ENCODE measurements around the gene SOD2.
A peak's percentile ranks its signal among the peaks of the same experiment; 100 is the strongest.
"Not testable (repeated sequence)": the region's sequence is repeated elsewhere in the genome, so short reads cannot be mapped to it uniquely, and the experiment has no call there.

The SOD2 gene

DNA sequence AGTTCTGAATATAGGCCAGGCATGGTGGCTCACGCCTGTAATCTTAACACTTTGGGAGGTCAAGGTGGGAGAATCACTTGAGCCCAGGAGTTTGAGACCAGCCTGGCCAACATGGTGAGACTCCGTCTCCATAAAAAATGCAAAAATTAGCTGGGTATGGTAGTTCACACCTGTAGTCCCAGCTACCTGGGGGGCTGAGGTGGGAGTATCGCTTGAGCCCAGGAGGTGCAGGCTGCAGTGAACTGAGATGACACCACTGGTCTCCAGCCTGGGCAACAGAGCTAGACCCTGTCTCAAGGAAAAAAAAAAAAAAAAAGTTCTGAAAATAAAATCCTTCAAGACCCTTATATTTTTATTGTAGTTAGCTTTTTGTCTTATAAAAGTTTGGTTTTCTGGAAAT is 22.6 kb upstream of the SOD2 start:
- DNase-seq: no peak

DNA sequence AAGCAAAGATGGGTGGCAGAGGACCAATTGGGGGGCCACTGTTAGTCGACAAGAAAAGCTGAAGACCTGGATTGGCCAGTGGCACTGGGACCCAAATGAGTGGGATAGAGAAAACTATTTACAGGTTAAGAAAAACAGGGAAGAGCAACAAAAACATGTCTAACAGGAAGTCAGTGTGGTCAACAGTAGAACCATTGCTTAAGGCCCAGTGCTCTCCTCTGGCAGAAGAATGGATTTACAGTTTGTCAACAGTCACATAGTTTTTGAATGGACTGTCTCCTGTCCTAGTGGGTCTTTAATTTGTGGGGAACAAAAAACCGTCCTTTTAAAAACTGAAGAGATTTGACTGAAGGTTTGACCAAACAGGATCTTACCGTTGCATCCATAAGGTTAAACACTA is 22.1 kb upstream of the SOD2 start:
- no peak for DNase-seq

DNA sequence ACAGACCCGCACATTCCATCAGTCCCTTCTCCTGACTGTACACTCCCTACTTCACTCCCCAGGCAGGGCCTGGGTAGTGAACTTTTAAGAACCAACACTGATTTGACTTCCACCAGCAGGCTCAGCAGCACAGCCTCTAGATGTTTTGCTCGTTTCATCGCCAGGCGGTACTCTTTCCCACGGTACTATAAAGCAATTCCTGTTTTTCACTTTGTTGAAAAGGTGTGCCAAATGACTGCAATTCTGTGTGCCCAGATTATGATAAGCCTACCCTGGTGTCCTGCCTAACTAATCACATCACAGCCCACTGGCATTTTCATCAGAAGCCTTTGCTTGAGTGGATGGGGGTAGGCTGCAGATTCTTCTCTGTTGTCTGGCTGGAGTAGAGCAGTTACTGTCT is 21.4 kb upstream of the SOD2 start:
- no peak for DNase-seq

DNA sequence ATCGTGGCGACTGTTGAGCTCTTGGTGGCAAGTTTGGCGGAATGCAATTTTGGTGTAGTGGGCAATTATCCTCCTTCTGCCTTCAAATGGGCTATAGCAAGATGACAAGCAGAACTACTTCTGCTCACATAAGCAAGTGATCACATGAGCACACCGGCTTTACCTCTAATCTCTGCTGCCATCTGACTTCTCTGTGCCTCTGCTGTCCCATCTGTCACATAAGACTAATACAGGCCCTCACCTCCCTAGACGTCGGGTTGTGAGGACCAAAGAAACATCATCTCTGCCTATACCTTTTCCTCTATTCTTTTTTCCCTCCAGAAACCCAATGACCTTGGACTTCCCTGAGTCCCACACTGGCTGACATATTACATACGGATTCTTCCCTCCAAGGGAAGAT is 20.9 kb upstream of the SOD2 start:
- no peak for DNase-seq

DNA sequence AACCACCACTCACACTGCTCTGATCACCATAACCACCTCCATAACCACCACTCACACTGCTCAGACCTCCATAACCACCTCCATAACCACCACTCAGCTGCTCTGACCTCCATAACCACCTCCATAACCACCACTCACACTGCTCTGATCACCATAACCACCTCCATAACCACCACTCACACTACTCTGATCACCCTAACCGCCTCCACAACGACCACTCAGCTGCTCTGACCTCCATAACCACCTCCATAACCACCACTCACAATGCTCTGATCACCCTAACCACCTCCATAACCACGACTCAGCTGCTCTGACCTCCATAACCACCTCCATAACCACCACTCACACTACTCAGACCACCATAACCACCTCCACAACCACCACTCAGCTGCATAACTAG is 19.3 kb upstream of the SOD2 start:
- not testable (repeated sequence) for DNase-seq

DNA sequence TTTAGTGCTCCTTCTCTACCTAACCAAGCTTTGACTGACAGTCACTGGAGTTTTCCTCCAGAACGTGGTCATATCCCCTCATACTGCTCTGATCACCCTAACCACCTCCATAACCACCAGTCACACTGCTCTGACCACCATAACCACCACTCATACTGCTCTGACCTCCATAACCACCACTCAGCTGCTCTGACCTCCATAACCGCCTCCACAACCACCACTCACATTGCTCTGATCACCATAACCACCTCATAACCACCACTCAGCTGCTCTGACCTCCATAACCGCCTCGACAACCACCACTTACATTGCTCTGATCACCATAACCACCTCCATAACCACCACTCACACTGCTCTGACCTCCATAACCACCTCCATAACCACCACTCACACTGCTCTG is 17.6 kb upstream of the SOD2 start:
- DNase-seq: not testable (repeated sequence)

DNA sequence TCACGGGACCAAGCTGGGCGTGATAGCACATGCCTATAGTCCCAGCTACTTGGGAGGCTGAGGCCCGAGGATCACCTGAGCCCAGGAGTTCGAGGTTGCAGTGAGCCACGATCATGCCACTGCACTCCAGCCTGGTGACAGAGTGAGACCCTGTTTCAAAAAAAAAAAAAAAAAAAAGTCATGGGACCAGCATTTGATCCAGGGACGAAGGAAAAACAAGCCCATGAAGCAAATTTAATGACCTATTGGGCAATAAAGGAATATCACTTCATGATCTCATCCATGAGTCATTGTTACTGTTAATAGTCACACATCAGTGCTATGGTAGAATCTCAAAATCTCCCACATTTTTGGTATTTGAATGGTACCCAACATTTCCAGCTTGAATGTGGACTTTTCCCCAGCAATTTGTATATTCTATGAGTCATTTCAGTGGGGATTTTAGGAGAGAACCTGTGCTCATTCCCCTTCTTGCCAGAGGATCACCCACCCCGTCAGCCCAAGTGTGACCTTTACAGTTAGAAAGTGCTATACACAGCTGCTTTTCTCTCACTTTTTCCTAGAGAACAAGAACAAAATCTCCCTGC is 8.5 kb upstream of the SOD2 start:
- no peak for DNase-seq

DNA sequence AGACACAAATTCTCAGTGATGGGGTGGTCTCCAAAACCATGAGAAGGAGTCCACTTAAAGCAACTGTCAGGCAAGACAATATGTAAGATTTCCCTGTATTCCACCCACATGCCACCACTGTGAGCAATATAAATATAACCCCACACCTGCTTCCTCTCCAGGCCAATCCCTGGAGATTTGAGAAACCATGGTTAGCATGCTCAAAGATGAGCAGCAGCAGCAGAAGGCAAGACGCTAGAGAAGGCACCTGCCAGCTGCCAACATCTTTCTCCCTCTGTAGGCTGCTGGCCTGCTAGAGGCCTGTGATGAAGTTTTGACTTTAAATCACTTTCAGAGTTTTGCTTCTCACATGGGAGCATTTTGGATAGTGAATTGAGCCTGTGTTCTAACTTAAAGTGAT is 7.9 kb upstream of the SOD2 start:
- DNase-seq: no peak

DNA sequence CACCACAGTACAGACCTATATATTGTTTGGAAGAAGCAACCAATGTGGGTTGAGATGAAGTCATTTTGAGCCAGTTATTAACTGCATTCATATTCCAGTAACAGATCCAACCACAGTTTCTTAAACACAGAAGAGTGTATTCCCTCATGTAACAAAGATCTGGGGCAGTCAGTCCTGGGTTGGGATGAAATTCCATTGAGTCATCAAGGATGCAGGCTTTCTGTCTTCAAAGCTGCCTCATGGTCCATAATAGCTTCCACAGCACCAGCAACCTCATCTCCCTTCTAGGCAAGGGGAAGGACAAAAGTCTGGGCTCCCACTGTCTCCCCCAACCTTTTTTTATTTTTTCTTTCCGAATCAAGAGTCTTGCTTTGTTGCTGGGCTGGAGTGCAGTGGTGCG is 2.9 kb upstream of the SOD2 start:
- DNase-seq: no peak

DNA sequence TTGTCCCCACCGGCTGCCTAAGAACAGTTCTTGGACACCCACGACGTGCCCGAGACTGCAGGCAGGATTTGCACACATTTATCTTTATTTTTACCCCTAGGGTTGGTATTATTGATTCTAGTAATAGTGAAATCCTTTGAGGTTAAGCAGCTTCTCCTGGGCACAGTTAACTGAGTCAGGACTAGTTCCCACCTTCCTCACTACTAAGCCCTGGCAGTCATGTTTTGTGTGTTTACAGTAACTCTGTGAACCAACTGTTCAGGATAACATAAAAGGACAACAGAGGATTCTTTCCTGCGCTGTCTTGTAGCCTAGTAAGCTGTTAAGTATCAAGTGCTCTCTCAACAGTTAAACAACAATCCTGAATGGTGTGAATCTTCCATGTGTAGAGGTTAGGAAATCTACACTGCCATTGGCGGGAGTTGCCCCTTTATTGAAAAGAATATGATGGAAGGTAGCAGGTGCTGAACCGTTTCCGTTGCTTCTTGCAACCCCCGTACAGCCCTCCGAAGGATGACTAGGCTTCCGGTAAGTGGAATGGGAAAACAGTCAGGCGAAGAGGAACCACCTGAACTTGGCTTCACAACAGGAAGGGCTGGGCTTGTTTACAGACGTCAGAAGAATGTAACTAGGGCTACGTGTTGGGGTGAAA is 979 bp upstream of the SOD2 start:
- no peak for DNase-seq

DNA sequence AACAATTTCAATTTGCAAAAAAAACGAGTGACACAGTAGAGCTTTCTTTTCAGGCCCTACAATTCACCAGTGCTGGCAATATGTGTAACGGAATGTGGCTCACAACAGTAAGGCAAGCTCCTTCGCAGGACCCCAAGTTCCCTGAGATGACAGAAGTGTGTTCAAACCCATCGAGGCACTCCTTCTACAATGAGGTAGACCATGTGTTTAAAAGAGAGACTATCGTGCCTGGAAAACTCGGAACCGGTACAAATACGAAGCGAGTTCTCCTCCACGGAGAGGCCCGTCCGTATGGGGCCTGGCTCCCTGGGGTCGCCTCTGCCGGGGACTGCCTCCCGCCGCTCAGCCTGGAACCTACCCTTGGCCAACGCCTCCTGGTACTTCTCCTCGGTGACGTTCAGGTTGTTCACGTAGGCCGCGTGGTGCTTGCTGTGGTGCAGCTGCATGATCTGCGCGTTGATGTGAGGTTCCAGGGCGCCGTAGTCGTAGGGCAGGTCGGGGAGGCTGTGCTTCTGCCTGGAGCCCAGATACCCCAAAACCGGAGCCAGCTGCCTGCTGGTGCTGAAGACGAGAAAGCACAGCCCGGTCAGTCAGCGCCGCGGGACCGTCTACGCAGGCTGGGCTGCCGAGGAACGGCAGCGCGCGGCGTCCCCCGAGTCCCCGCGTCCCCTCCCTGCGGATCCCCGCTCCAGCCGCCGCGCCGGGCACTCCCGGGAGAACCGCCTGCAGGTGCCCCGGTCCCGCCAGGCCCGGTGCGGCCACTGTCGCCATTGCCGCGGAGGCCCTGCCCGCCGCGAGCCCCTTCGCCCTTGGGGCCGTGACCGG is 526 bp downstream of the SOD2 start:
- DNase-seq: peak; percentile 64

DNA sequence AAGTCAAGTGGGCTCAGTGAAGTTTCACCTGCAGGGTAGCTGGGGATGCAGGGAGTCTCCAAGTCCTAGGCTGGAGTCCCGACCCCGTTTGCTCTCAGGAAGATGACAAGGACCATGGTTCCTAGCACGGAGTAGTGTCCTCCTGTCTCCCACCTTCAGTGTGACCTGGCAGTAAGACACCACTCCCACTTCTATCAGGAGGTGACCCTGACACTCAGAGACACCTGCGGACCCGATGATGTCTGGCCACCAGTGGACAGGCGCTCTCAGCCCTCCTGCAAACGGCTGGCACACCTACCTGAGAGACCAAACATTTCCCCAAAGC is 1.1 kb downstream of the SOD2 start:
- no peak for DNase-seq

DNA sequence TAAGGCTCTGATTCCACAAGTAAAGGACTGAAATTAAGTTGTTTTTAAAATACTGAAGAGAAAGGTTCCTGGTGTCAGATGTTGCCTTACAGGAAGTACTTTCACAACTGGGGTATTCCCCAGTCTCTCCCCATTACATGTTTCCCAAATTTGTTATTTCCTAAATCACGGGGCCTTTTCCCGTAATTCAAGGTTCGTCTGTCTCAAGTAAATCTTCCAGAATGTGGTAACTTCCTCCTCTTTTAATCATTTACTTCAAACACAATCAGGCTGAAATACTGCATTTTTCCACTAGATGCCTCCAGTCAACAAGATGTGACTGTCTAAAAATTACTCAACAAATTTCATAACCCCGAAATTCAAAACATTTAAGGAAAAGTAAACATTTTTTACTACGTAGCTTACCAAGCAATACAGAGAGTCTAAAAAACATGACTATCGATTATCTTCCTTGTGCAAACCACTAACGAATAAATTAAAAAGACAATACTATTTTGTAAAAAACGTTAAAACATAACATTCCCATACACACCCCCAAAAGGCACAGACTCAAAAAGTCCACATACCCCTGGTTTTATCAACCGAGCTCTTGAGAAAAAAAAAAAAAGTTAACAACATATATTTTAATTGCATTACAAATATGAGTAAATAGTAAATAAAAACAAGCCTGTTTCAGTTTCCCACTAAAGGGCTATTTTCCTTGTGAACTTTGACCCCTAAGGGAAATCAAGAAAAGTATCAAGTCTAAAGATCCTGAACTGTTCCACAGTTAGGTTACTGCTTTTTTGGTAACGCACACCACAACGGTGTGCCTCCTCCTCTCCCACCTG is 1.7 kb downstream of the SOD2 start:
- DNase-seq: no peak

DNA sequence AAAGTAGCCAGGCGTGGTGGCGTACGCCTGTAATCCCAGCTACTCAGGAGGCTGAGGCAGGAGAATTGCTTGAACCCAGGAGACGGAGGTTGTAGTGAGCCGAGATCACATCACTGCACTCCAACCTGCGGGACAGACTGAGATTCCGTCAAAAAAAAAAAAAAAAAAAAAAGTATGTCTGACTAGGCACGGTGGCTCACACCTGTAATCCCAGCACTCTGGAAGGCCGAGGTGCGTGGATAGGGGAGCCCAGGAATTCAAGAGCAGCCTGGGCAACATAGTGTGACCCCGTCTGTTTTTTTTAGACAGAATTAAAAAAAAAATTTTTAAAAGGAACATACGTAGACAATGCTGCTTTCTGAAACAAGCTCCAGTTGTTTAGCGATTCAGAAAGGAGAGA is 2.9 kb downstream of the SOD2 start:
- DNase-seq: not testable (repeated sequence)

DNA sequence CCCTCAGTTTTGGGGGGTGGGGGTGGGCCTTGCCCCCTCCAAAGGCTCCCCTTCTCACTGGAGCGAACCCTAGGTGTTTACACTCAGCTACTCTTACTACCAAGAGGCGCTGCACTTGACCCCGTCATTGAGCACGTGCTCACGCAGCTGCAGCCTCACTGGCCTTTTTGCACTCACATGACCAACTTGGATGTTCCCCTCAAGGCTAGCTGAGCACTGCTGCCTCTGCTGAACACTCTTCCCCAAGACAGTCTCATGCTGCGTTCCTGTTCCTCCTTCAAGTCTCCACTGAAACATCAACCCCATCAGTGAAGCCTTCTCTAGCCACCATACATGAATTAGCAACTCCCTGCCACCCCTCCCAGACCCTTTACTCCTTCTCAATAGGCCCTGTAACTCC is 4.0 kb downstream of the SOD2 start:
- DNase-seq: no peak

DNA sequence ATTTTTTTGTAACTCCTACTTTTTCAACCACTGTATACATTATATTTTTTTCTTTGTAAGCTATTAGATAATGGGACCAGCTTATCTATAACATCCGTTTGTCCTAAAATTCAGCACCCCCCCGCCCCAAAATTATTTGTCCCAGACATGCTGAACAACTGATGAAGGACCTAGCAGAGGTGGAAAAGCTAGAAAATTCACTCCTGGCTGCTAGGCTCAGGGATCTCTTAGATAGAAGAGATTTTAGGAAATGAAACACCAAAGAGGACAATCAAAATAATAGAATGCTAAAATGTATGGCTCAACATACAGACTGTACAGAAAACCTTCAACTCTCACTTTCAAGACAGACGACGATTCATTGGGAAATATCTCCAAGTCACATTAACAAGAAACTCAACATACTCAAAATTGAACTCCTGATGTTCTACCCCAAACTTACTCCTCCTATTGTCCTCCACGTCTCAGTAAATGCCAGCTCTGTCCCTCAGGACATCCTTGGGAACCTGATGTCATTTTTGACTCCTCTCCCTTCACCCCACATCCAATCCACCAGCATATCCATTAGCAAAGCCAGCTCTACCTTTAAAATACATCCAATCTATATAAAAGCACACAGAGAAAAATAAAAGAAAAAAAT is 4.7 kb downstream of the SOD2 start:
- DNase-seq: no peak

DNA sequence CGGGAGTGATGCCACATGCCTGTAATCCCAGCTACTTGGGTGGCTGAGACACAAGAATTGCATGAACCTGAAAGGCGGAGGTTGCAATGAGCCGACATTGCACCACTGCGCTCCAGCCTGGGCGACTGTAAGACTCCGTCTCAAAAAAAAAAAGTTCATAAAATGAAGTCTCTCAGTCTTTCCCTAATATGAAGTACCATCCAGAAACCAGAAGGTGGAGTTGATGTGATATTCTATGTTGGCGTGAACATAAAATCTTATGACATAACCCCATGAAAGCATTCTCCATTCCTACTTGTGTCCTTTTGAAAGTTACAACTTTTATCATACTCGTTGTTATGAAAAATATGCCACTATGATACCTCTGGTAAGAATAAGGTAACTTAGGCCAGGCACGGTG is 5.7 kb downstream of the SOD2 start:
- no peak for DNase-seq

DNA sequence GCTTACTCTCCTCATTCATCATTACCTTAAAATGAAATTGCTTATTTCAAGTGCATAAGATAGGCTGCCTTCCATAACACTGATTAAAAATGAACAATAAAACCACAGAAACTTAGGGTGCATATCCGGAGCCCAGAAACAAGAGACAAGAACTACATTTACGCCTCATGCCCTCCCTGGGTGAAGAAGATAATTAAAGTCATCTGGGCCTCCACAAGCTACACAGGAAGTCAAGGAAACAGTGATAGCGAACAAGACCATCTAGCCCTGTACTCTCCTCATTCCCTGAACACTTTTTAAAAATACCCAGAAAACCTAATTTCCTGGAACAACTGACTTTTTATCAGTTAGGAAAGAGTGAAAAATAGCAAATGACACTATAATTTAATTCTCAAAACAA is 6.3 kb downstream of the SOD2 start:
- no peak for DNase-seq

DNA sequence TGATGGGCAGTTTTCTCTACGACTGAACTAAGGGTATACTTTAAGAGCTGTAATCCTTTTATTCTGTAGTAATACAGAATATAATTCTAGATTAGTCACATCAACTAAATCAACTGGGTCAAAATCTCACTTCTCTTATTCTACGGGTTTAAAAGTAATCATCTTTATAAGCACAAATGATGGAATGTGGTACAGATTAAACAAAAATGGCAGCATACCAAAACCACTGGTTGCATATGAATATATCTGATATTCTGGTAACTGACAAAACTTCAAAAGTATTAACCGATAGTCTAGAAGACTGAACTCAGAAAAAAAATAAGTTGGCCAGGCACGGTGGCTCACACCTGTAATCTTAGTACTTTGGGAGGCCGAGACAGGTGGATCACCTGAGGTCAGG is 7.0 kb downstream of the SOD2 start:
- no peak for DNase-seq

DNA sequence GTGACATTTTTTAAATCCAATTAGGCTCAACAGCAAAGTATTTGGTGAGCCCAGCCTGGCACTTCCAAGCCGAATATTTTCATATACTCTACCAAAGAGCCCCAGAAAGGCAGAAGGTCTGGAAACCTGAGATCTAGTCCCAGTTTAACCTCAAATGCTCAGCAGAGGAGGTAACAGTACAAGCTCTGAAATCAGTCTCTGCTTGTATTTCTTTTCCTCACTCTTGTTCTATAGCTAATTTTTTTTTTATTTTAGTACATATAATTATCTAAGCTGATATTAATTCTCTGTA is 9.1 kb downstream of the SOD2 start:
- no peak for DNase-seq

DNA sequence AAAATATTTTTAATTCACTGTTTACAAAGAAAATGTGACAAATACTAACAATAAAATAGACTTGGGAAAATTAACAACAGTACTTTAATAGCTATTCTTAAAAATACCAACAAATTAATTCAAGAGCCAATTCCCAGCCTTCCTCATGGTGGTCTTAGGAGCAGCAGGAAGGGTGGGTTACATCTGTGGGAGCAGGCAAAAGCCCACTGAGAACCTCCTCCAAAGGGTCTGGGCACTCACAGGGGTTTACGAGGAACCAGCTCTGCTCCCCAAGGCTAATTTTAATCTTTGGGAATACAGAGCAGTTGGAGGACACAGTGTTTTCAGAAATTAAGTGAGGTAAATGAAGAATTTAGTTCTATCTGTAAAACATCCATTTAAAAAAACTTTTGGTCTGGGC is 10.2 kb downstream of the SOD2 start:
- DNase-seq: no peak

DNA sequence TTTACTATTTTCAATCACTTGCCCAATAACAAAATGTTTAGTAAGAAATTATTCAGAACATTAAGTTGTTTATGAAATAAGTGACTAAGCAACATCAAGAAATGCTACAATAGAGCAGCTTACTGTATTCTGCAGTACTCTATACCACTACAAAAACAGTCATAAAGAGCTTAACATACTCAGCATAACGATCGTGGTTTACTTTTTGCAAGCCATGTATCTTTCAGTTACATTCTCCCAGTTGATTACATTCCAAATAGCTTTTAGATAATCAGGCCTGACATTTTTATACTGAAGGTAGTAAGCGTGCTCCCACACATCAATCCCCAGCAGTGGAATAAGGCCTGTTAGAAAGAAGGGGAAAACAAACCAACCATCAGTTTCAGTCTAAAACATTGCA is 10.7 kb downstream of the SOD2 start:
- no peak for DNase-seq

DNA sequence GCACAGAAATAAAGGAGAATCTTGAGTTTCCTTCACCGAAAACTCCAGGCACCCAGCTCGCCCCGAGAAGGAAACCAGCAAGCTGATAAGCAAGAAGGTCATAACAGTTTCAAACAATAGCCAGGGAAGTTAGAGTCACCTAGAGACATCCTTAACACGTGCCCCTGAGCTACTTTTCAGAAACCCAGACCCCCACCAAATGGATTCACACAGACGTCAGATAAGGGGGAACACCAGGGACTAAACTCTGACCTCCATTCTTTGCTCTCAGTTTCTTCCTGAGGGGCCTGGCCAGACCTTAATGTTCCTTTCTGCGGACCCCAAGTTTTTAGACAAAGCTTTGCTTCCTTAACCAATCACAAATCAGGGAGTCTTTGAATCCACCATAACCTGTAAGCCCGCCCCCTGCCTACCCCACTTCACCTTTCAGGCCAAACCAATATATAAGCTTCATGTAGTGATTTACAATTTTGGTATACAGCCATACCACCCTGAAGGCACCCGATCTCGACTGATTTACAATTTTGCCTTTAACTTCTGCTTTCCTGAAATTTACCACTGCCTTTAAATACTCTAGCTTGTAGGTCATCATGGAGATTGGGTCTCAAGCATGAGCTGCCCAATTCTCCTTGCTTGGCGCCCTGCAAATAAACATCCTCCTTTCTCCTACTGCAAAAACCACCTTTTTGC is 11.7 kb downstream of the SOD2 start:
- no peak for DNase-seq

Measured in stimulated activated CD4-positive, alpha-beta T cell treated with anti-CD3 and anti-CD28 coated beads, Interleukin-4, amount 100 ng/mL, for 1 hour (primary cell).